H1 (cell line): ENCODE data around the gene INPP4A. TPM values are rescaled to one million over a fixed set of nuclear protein-coding genes. Genes with fewer than 3 reads are reported as not detected.

Source experiments
- CTCF ChIA-PET: fragments of 300-600 bp; sonication (Branson Sonifier 250); formaldehyde crosslinking; loops from one replicate; lab custom pipeline; 2021; ENCODE audit not compliant: partially characterized antibody; lab: Charles Lee
- POLR2A ChIA-PET: fragments of 300-600 bp; sonication (Branson Sonifier 250); formaldehyde crosslinking; loops from one replicate; lab custom pipeline; 2021; ENCODE audit warnings: inconsistent platforms; ENCODE audit not compliant: partially characterized antibody; lab: Charles Lee
- DNase-seq, 2 experiments: peaks; one replicate each; pipeline versions ENCODE4 v3.0.0 to v3.0.0-alpha.2; 2010 to 2022; ENCODE audit warnings: low spot score in 2 of 2, low read depth in 1 of 2, mixed read lengths in 1 of 2
- FAIRE-seq: peaks from 2 replicates; lab custom pipeline; 2011; peaks lifted over from hg19 to GRCh38; lab: Jason Lieb, UNC
- H2AFZ ChIP-seq: 2 replicates; pipeline ENCODE4 v1.8.1; 2012; ENCODE audit warnings: low read length, inconsistent platforms
- H2AK5ac ChIP-seq: 2 replicates; pipeline ENCODE4 v1.6.1; 2013; ENCODE audit warnings: low read depth, low read length
- H2BK120ac ChIP-seq: replicated peaks from 2 replicates; pipeline ENCODE3; 2013; ENCODE audit warnings: low read depth, low read length, inconsistent platforms
- H2BK12ac ChIP-seq: 2 replicates; pipeline ENCODE4 v1.6.1; 2013; ENCODE audit warnings: low read depth, low read length
- H2BK15ac ChIP-seq: 2 replicates; pipeline ENCODE4 v1.6.1; 2013; ENCODE audit warnings: low read length
- H2BK20ac ChIP-seq: 2 replicates; pipeline ENCODE4 v1.6.1; 2013; ENCODE audit warnings: low read length
- H2BK5ac ChIP-seq: 2 replicates; pipeline ENCODE4 v1.6.1; 2013; ENCODE audit warnings: low read depth, low read length
- H3K14ac ChIP-seq: 2 replicates; pipeline ENCODE4 v1.6.1; 2013; ENCODE audit warnings: inconsistent platforms; ENCODE audit not compliant: insufficient read length
- H3K18ac ChIP-seq: 2 replicates; pipeline ENCODE4 v1.6.1; 2013; ENCODE audit warnings: low read length; ENCODE audit errors: extremely low read depth
- H3K23ac ChIP-seq: 2 replicates; pipeline ENCODE4 v1.6.1; 2013; ENCODE audit warnings: inconsistent platforms; ENCODE audit not compliant: insufficient read length
- H3K23me2 ChIP-seq: 2 replicates; pipeline ENCODE4 v1.6.1; 2013; ENCODE audit warnings: low read depth, low read length
- H3K27ac ChIP-seq: 2 replicates; pipeline ENCODE4 v1.6.1; 2011; ENCODE audit warnings: low read depth, low read length, inconsistent platforms
- H3K27me3 ChIP-seq, 4 experiments: replicated peaks in 1 of 4; 1 replicate in 1 of 4; 2 replicates in 3 of 4; pipeline versions ENCODE4 v1.6.1 to v1.8.1; 2011 to 2013; ENCODE audit warnings: low read length in 3 of 4, mild to moderate bottlenecking in 3 of 4, inconsistent platforms in 2 of 4, mixed read lengths in 2 of 4, moderate library complexity in 1 of 4; ENCODE audit not compliant: control insufficient read depth in 3 of 4, insufficient read depth in 3 of 4; ENCODE audit errors: extremely low read depth in 1 of 4
- H3K36me3 ChIP-seq, 4 experiments: 2 replicates each; pipeline versions ENCODE4 v1.6.1 to v1.8.1; 2011 to 2013; ENCODE audit warnings: mild to moderate bottlenecking in 4 of 4, low read length in 3 of 4, moderate library complexity in 2 of 4, control low read depth in 1 of 4, inconsistent platforms in 1 of 4; ENCODE audit not compliant: insufficient read depth in 4 of 4, control insufficient read depth in 2 of 4
- H3K4ac ChIP-seq: replicated peaks from 2 replicates; pipeline ENCODE3; 2013; ENCODE audit warnings: low read length, low read depth, mixed read lengths, inconsistent platforms; ENCODE audit not compliant: insufficient read length
- H3K4me1 ChIP-seq, 4 experiments: replicated peaks in 1 of 4; 1 replicate in 1 of 4; 2 replicates in 3 of 4; pipeline versions ENCODE4 v1.6.1 to v1.8.1; 2011 to 2013; ENCODE audit warnings: low read length in 3 of 4, inconsistent platforms in 2 of 4, mixed read lengths in 1 of 4; ENCODE audit not compliant: insufficient read depth in 4 of 4, control insufficient read depth in 3 of 4
- H3K4me2 ChIP-seq, 2 experiments: 2 replicates each; pipeline versions ENCODE4 v1.6.1 to v1.8.1; 2011 to 2013; ENCODE audit warnings: low read depth in 2 of 2, low read length in 2 of 2, control low read depth in 1 of 2, inconsistent platforms in 1 of 2, mild to moderate bottlenecking in 1 of 2; ENCODE audit not compliant: insufficient read depth in 1 of 2
- H3K4me3 ChIP-seq, 4 experiments: fragments of 200-600, 300-600 bp in 1 of 4; sonication (generic), shearing (Covaris generic), sonication (Bioruptor Twin) in 1 of 4; 2 replicates each; pipeline versions ENCODE4 v1.5.1 to v1.8.1; 2011 to 2016; ENCODE audit warnings: low read length in 4 of 4, low read depth in 3 of 4, control low read depth in 2 of 4, inconsistent platforms in 2 of 4, mild to moderate bottlenecking in 2 of 4, mixed read lengths in 1 of 4, moderate library complexity in 1 of 4; ENCODE audit not compliant: insufficient read depth in 2 of 4; ENCODE audit errors: extremely low read depth in 1 of 4
- H3K56ac ChIP-seq: replicated peaks from 2 replicates; pipeline ENCODE3; 2013; ENCODE audit warnings: low read depth, mild to moderate bottlenecking, mixed read lengths, low read length, inconsistent platforms; ENCODE audit not compliant: insufficient read length
- H3K79me1 ChIP-seq: 2 replicates; pipeline ENCODE4 v1.6.1; 2013; ENCODE audit warnings: low read depth, low read length, control low read depth
- H3K79me2 ChIP-seq, 2 experiments: 2 replicates each; pipeline versions ENCODE4 v1.6.1 to v1.8.1; 2012 to 2013; ENCODE audit warnings: low read length in 2 of 2, mild to moderate bottlenecking in 2 of 2, inconsistent platforms in 1 of 2; ENCODE audit not compliant: insufficient read depth in 2 of 2, control insufficient read depth in 1 of 2
- H3K9ac ChIP-seq, 4 experiments: replicated peaks in 1 of 4; 1 replicate in 1 of 4; 2 replicates in 3 of 4; pipeline versions ENCODE4 v1.6.1 to v1.8.1; 2011 to 2013; ENCODE audit warnings: low read depth in 3 of 4, low read length in 3 of 4, control low read depth in 2 of 4, mild to moderate bottlenecking in 2 of 4, moderate library complexity in 2 of 4, inconsistent platforms in 1 of 4; ENCODE audit errors: extremely low read depth in 1 of 4
- H3K9me3 ChIP-seq, 2 experiments: 2 replicates each; pipeline versions ENCODE4 v1.6.1 to v1.8.1; 2012 to 2013; ENCODE audit warnings: mild to moderate bottlenecking in 2 of 2, moderate library complexity in 2 of 2, control low read depth in 1 of 2, inconsistent platforms in 1 of 2, low read depth in 1 of 2, low read length in 1 of 2, mixed read lengths in 1 of 2; ENCODE audit not compliant: insufficient read depth in 2 of 2
- H4K20me1 ChIP-seq, 2 experiments: replicated peaks in 1 of 2; 2 replicates each; pipeline versions ENCODE3 to v1.8.1; 2011 to 2013; ENCODE audit warnings: inconsistent platforms in 2 of 2, low read length in 2 of 2, mild to moderate bottlenecking in 1 of 2; ENCODE audit not compliant: insufficient read depth in 2 of 2, control insufficient read depth in 1 of 2
- H4K5ac ChIP-seq: 2 replicates; pipeline ENCODE4 v1.6.1; 2013; ENCODE audit warnings: low read length, low read depth, mixed read lengths, inconsistent platforms; ENCODE audit not compliant: insufficient read length
- H4K8ac ChIP-seq: 2 replicates; pipeline ENCODE4 v1.8.0; 2013; ENCODE audit warnings: mild to moderate bottlenecking, moderate library complexity, low read length, inconsistent platforms; ENCODE audit not compliant: insufficient read depth; ENCODE audit errors: extremely low read depth
- H4K91ac ChIP-seq: replicated peaks from 2 replicates; pipeline ENCODE3; 2013; ENCODE audit warnings: low read length, mixed read lengths, inconsistent platforms; ENCODE audit not compliant: insufficient read length
- BACH1 ChIP-seq: IDR thresholded peaks from 2 replicates; pipeline ENCODE4 v1.6.1; 2012; ENCODE audit warnings: low read length, improper control_type of control experiment
- CBX5 ChIP-seq: fragments of 300-800, 300-1000 bp; sonication (generic); IDR thresholded peaks from 2 replicates; pipeline ENCODE4 v1.7.1; 2016; ENCODE audit warnings: antibody characterized with exemption, low read length, low read depth
- CTBP2 ChIP-seq: IDR thresholded peaks from 2 replicates; pipeline ENCODE4 v1.7.0; 2011; ENCODE audit warnings: borderline replicate concordance, mild to moderate bottlenecking, moderate library complexity, mixed read lengths, low read length; ENCODE audit not compliant: insufficient read depth, insufficient read length
- EGR1 ChIP-seq: IDR thresholded peaks from 2 replicates; pipeline ENCODE4 v1.6.1; 2011; ENCODE audit warnings: low read depth, low read length, borderline replicate concordance
- FOSL1 ChIP-seq: IDR thresholded peaks from 2 replicates; pipeline ENCODE4 v1.6.1; 2011; ENCODE audit warnings: mild to moderate bottlenecking, low read depth, low read length, moderate library complexity; ENCODE audit not compliant: insufficient read depth
- GABPA ChIP-seq: IDR thresholded peaks from 2 replicates; pipeline ENCODE4 v1.6.1; 2011; ENCODE audit warnings: mild to moderate bottlenecking, low read length, moderate library complexity, borderline replicate concordance; ENCODE audit not compliant: insufficient read depth
- KDM1A ChIP-seq: fragments of 200-600, 300-600 bp; sonication (generic); IDR thresholded peaks from 2 replicates; pipeline ENCODE4 v1.7.1; 2016; ENCODE audit warnings: mild to moderate bottlenecking, low read length, borderline replicate concordance
- NRF1 ChIP-seq: IDR thresholded peaks from 2 replicates; pipeline ENCODE4 v1.6.1; 2011; ENCODE audit warnings: mild to moderate bottlenecking, low read depth, low read length, improper control_type of control experiment
- RXRA ChIP-seq: IDR thresholded peaks from 2 replicates; pipeline ENCODE4 v1.6.1; 2011; ENCODE audit warnings: low read depth, mild to moderate bottlenecking, low read length, moderate library complexity; ENCODE audit not compliant: insufficient read depth
- SIN3A ChIP-seq, 2 experiments: IDR thresholded peaks in 1 of 2; conservative IDR thresholded peaks in 1 of 2; 2 replicates each; pipeline ENCODE4 v1.6.1; 2011 to 2012; ENCODE audit warnings: low read length in 2 of 2, improper control_type of control experiment in 1 of 2, low read depth in 1 of 2, mild to moderate bottlenecking in 1 of 2
- SP1 ChIP-seq: IDR thresholded peaks from 2 replicates; pipeline ENCODE4 v1.6.1; 2011; ENCODE audit warnings: low read depth, low read length
- SP2 ChIP-seq: IDR thresholded peaks from 2 replicates; pipeline ENCODE4 v1.6.1; 2012; ENCODE audit warnings: mild to moderate bottlenecking, low read length, inconsistent platforms
- SP4 ChIP-seq: IDR thresholded peaks from 2 replicates; pipeline ENCODE4 v1.6.1; 2012; ENCODE audit warnings: low read length, inconsistent platforms
- SUZ12 ChIP-seq: fragments of 200-600 bp; sonication (generic); IDR thresholded peaks from 2 replicates; pipeline ENCODE4 v1.6.1; 2012; ENCODE audit warnings: mild to moderate bottlenecking, inconsistent platforms, low read length, moderate library complexity, mixed read lengths
- YY1 ChIP-seq: IDR thresholded peaks from 2 replicates; pipeline ENCODE4 v1.6.1; 2011; ENCODE audit warnings: low read depth, mild to moderate bottlenecking, low read length
- WGBS, 2 experiments: shearing (Covaris generic) in 1 of 2; methylation state at CpG; one replicate each; pipeline versions ENCODE4 v1.1.6 to v1.1.7; 2013 to 2015; ENCODE audit warnings: low lambda C conversion rate in 2 of 2, mixed read lengths in 2 of 2, inconsistent platforms in 1 of 2, low coverage in 1 of 2, missing lambda C conversion rate in 1 of 2; ENCODE audit not compliant: insufficient replicate concordance in 2 of 2, insufficient coverage in 1 of 2, insufficient read length in 1 of 2; ENCODE audit errors: extremely low coverage in 1 of 2, missing lambda C conversion rate in 1 of 2; 5-methylcytosine and 5-hydroxymethylcytosine counted together
- polyA plus RNA-seq, 7 experiments: library from polyadenylated mRNA; depleted of rRNA in 3 of 7; stranded (reverse) in 5 of 7; unstranded in 2 of 7; fragments of >200 nt in 5 of 7; fragments of 200-250 nt in 2 of 7; gene quantifications; 1 replicate in 5 of 7; 2 replicates in 1 of 7; 4 replicates in 1 of 7; pipeline versions ENCODE4 v1.2.1 to v1.2.3, GENCODE V29; 2011 to 2013; ENCODE audit warnings: missing spikeins in 2 of 7, mixed read lengths in 2 of 7
- total RNA-seq: library from RNA; stranded (reverse); fragmentation: NEBNext Ultra II Directional; extraction: Animal tissue kit (Norgen Biotek cat#: 25700); gene quantifications from 2 replicates; pipeline ENCODE4 v1.2.1, GENCODE V29; 2021

The INPP4A gene
- total and polyA plus RNA-seq, 2 of the 8 experiments (the other 6 are each of a cell fraction or from before 2014, with no cell fraction given): 25.6 to 34.3 TPM

GRCh38 chr2:98569915-98570314, 125.3 kb downstream of the INPP4A start:
- no peaks in the 10 kb centered on the region for H3K27me3 ChIP-seq
- DNase-seq (no peak), FAIRE-seq (no peak)
- H3K4me2 ChIP-seq: no peak overlapping the region
- H3K14ac ChIP-seq: no peak overlapping the region
- H3K79me2 ChIP-seq: no peaks in the 10 kb centered on the region
- H3K4ac ChIP-seq: no peak overlapping the region
- no peak overlapping the region for H2AFZ ChIP-seq
- no peak overlapping the region for H2BK120ac ChIP-seq
- no peaks in the 10 kb centered on the region for H3K23me2 ChIP-seq
- H3K9ac ChIP-seq: no peak overlapping the region
- H4K8ac ChIP-seq: no peak overlapping the region; the same call in 1 of the 2 replicates
- POLR2A ChIA-PET: no interaction called here
- no peak overlapping the region for H2BK5ac ChIP-seq
- no peak overlapping the region for H4K5ac ChIP-seq
- H3K4me3 ChIP-seq: no peak overlapping the region
- H3K9me3 ChIP-seq: no peaks in the 10 kb centered on the region
- H2AK5ac ChIP-seq: no peak overlapping the region
- no peak overlapping the region for H4K91ac ChIP-seq
- no peak overlapping the region for H2BK15ac ChIP-seq
- H3K4me1 ChIP-seq: no peaks in the 10 kb centered on the region
- H3K18ac ChIP-seq: no peak overlapping the region
- no peak overlapping the region for H3K23ac ChIP-seq
- no peaks in the 10 kb centered on the region for H3K79me1 ChIP-seq
- no peak overlapping the region for H3K27ac ChIP-seq
- CTCF ChIA-PET: interaction anchor here (0.7 to 3.3 kb wide), 9 partner anchors 9 to 117 kb away, joined by 3 to 10 read pairs (median 6); no protein-coding TSS in a partner anchor
- 82% methylated on average over 13 of the region's 13 CpGs; no CpG with 5 or more reads in 1 of the 2 experiments for WGBS, 2 experiments
- H2BK12ac ChIP-seq: no peak overlapping the region
- no peak overlapping the region for H2BK20ac ChIP-seq
- H3K36me3 ChIP-seq: peaks cover 6 to 29% (median 17%) of the 10 kb centered on the region in 4 experiments; a peak in 6 of 8 replicates
- H4K20me1 ChIP-seq: peaks cover 0 to 7% of the 10 kb centered on the region in 2 experiments
- H3K56ac ChIP-seq: no peak overlapping the region
- TF ChIP-seq YY1 (no peak), SUZ12 (no peak), SP2 (no peak), EGR1 (no peak), CTBP2 (no peak), SIN3A (conservative IDR thresholded peaks at IDR 0.05 in 1 of 2, IDR thresholded peaks at IDR 0.05 in 1 of 2; ENCODE audit: low read depth in 1 of 2, low read length in 2 of 2) (no peak), NRF1 (no peak), CBX5 (no peak), FOSL1 (no peak), KDM1A (no peak), SP1 (no peak), GABPA (no peak), BACH1 (no peak), RXRA (no peak), SP4 (no peak)
